GM21423 (cell line): ENCODE measurements around the gene SHPK.

Source experiments
- ATAC-seq: cut with Tn5 transposase; IDR thresholded peaks from one replicate; pipeline ENCODE4 v1.9.1; 2021; ENCODE audit warnings: mild to moderate bottlenecking, moderate library complexity; ENCODE audit not compliant: unreplicated experiment

The SHPK gene

GRCh38 chr17:3636154-3636907, at the start of gene SHPK, which contains the start of gene CTNS:
Gene SHPK (minus strand): TSS chr17:3636250. CDS start chr17:3636219, 31 bp downstream.
Gene CTNS (plus strand): TSS chr17:3636760. CDS start chr17:3640207, 3,447 bp downstream.
- ATAC-seq: peak; percentile 91

GRCh38 chr17:3685174-3685573, 49.1 kb upstream of the SHPK start:
- ATAC-seq: no peak

GRCh38 chr17:3683054-3683511, 47.0 kb upstream of the SHPK start:
- peak; percentile 42 for ATAC-seq

- ATAC-seq: no peak
Observed at GRCh38 chr17:3682033-3682432, 46.0 kb upstream of the SHPK start.

GRCh38 chr17:3681565-3681964, 45.5 kb upstream of the SHPK start:
- no peak for ATAC-seq

- no peak for ATAC-seq
Observed at GRCh38 chr17:3681057-3681456, 45.0 kb upstream of the SHPK start.

- no peak for ATAC-seq
Observed at GRCh38 chr17:3679531-3680126, 43.6 kb upstream of the SHPK start.

- no peak for ATAC-seq
Observed at GRCh38 chr17:3678821-3679530, 42.9 kb upstream of the SHPK start.

- no peak for ATAC-seq
Observed at GRCh38 chr17:3678095-3678820, 42.2 kb upstream of the SHPK start.

- no peak for ATAC-seq
Observed at GRCh38 chr17:3675886-3676285, 39.8 kb upstream of the SHPK start.

- no peak for ATAC-seq
Observed at GRCh38 chr17:3672571-3672970, 36.5 kb upstream of the SHPK start.

GRCh38 chr17:3669548-3669947, 33.5 kb upstream of the SHPK start:
- ATAC-seq: no peak

GRCh38 chr17:3669085-3669347, 33.0 kb upstream of the SHPK start:
- peak; percentile 3 for ATAC-seq

- ATAC-seq: peak; percentile 89
Observed at GRCh38 chr17:3668279-3669084, 32.4 kb upstream of the SHPK start, which contains the start of the genes EMC6 and TAX1BP3. Gene EMC6 (plus strand): TSS chr17:3668812. CDS start chr17:3669147, 335 bp downstream. Gene TAX1BP3 (minus strand): TSS chr17:3668578. CDS start chr17:3668526, 52 bp downstream.

GRCh38 chr17:3667366-3668278, 31.6 kb upstream of the SHPK start:
- peak; percentile 4 for ATAC-seq

GRCh38 chr17:3666516-3666915, 30.5 kb upstream of the SHPK start:
- no peak for ATAC-seq

- ATAC-seq: no peak
Observed at GRCh38 chr17:3665834-3666233, 29.8 kb upstream of the SHPK start.

GRCh38 chr17:3663102-3664011, 27.3 kb upstream of the SHPK start:
- ATAC-seq: no peak
